Esophagus squamous epithelium (tissue), 5 donors: Measurements from ENCODE around the gene EGFL8. TPM values are rescaled to one million over a fixed set of nuclear protein-coding genes. Genes with fewer than 3 reads are reported as not detected.

Experiments
- DNase-seq: peaks from one replicate; lab custom pipeline; 2025; lab: John Stamatoyannopoulos, UW
- H3K27ac ChIP-seq, 4 donors: fragments of 200-600 bp; sonication (generic); one replicate each; pipeline ENCODE4 v1.5.1; 2016 to 2019; ENCODE audit warnings: mild to moderate bottlenecking in 1 of 4
- H3K27me3 ChIP-seq, 4 donors: fragments of 200-600 bp; sonication (generic); 1 replicate in 3 of 4; 2 replicates in 1 of 4; pipeline versions ENCODE4 v1.5.1 to v1.6.0; 2017 to 2021; ENCODE audit warnings: antibody characterized with exemption in 1 of 4
- H3K36me3 ChIP-seq, 3 donors: fragments of 200-600 bp; sonication (generic); one replicate each; pipeline ENCODE4 v1.5.1; 2016 to 2019
- H3K4me1 ChIP-seq, 3 donors: fragments of 200-600 bp; sonication (generic); one replicate each; pipeline ENCODE4 v1.5.1; 2017 to 2019
- H3K4me3 ChIP-seq, 4 donors: fragments of 200-600 bp; sonication (generic); 1 replicate in 3 of 4; 2 replicates in 1 of 4; pipeline ENCODE4 v1.5.1; 2016 to 2019; ENCODE audit warnings: mild to moderate bottlenecking in 2 of 4, moderate library complexity in 1 of 4
- H3K9me3 ChIP-seq, 3 donors: fragments of 200-600 bp; sonication (generic); one replicate each; pipeline ENCODE4 v1.5.1; 2016 to 2019
- CTCF ChIP-seq, 6 experiments: fragments of 450-650 bp in 4 of 6; fragments of 200-600 bp in 2 of 6; sonication (generic) in 2 of 6; IDR thresholded peaks; one replicate each; pipeline ENCODE4 v1.5.1; 2016 to 2019; ENCODE audit warnings: antibody characterized with exemption in 6 of 6, mild to moderate bottlenecking in 4 of 6, moderate library complexity in 4 of 6
- POLR2A ChIP-seq, 4 donors: fragments of 450-650 bp; IDR thresholded peaks; one replicate each; pipeline ENCODE4 v1.6.1; 2017; ENCODE audit warnings: antibody characterized with exemption in 4 of 4, mild to moderate bottlenecking in 4 of 4, moderate library complexity in 3 of 4
- WGBS, 2 donors: methylation state at CpG; one replicate each; pipeline ENCODE4 v1.1.5; 2018; 5-methylcytosine and 5-hydroxymethylcytosine counted together
- intact Hi-C: fragments of 100-400 bp; cut with DNase I; formaldehyde crosslinking; loops from one replicate; pipeline ENCODE4 v1.15.0; 2022
- total RNA-seq, 4 donors: library from RNA; depleted of rRNA; stranded (reverse); fragments of >200 nt; gene quantifications; one replicate each; pipeline ENCODE4 v1.1.0, GENCODE V29; 2016
- donor health status: DM: yes; HTN: yes; CAD: no.

Gene EGFL8
- total RNA-seq, 4 donors from 2014 or later = 4.8 to 15.1 (median 8.2) TPM

- H3K4me1 ChIP-seq = peaks cover 5 to 65% (median 31%) of the 10 kb centered on the region in 3 donors
- WGBS, 2 donors = 0% methylated on average over 4 to 7 of the region's 25 CpGs
- H3K27ac ChIP-seq = peak overlapping the region; percentile 98 to 100 (median 99)
- H3K4me3 ChIP-seq = peak overlapping the region; percentile 81 to 96 (median 82)
- peak; percentile 40 to 84 (median 73) for TF ChIP-seq CTCF (IDR thresholded peaks at IDR 0.05)
- no peak for TF ChIP-seq POLR2A (IDR thresholded peaks at IDR 0.05)
- H3K9me3 ChIP-seq = no peaks in the 10 kb centered on the region
- H3K36me3 ChIP-seq = no peaks in the 10 kb centered on the region
- intact Hi-C loops = no loop called here
- DNase-seq = peak; percentile 100
- no peaks in the 10 kb centered on the region for H3K27me3 ChIP-seq
These were observed 31.2 kb downstream of the EGFL8 start for GRCh38 chr6:32195652-32195901.

GRCh38 chr6:32195902-32196681 lies 31.7 kb downstream of the EGFL8 start:
- WGBS, 2 donors = 0% methylated on average over 6 to 15 of the region's 58 CpGs
- H3K4me1 ChIP-seq = peaks cover 5 to 60% (median 26%) of the 10 kb centered on the region in 3 donors
- intact Hi-C loops = no loop called here

GRCh38 chr6:32196682-32197616 lies 32.6 kb downstream of the EGFL8 start:
- Histone ChIP-seq H3K27me3 (peaks cover 0 to under 1% (median 0%) of the 10 kb centered on the region in 4 donors), H3K4me3 (peak overlapping the region; percentile 81 to 96 (median 82)), H3K4me1 (peaks cover 5 to 52% (median 24%) of the 10 kb centered on the region in 3 donors), H3K36me3 (no peaks in the 10 kb centered on the region), H3K9me3 (no peaks in the 10 kb centered on the region), H3K27ac (peak overlapping the region; percentile 98 to 100 (median 99))
- TF ChIP-seq POLR2A (IDR thresholded peaks at IDR 0.05) (no peak), CTCF (IDR thresholded peaks at IDR 0.05) (no peak)
- WGBS, 2 donors = 36 to 38% methylated on average over 15 to 19 of the region's 28 CpGs
- intact Hi-C loops = no loop called here
- DNase-seq = no peak

More at GRCh38 chr6:32195902-32196681, 31.7 kb downstream of the EGFL8 start:
- Histone ChIP-seq H3K36me3 (no peaks in the 10 kb centered on the region), H3K27ac (peak overlapping the region; percentile 98 to 100 (median 99)), H3K27me3 (no peaks in the 10 kb centered on the region), H3K4me3 (peak overlapping the region; percentile 81 to 96 (median 82)), H3K9me3 (no peaks in the 10 kb centered on the region)
- peak; percentile 45 for DNase-seq
- TF ChIP-seq POLR2A (IDR thresholded peaks at IDR 0.05) (peak in 3 of 4 donors; percentile 81 to 99 (median 98)), CTCF (IDR thresholded peaks at IDR 0.05) (peak in 2 of 6 experiments; percentile 3 to 27)

- TF ChIP-seq CTCF (IDR thresholded peaks at IDR 0.05) (no peak), POLR2A (IDR thresholded peaks at IDR 0.05) (no peak)
- Histone ChIP-seq H3K9me3 (no peaks in the 10 kb centered on the region), H3K4me1 (peaks cover 0 to 38% (median 16%) of the 10 kb centered on the region in 3 donors), H3K4me3 (no peak overlapping the region), H3K36me3 (no peaks in the 10 kb centered on the region), H3K27ac (no peak overlapping the region), H3K27me3 (peaks cover 0 to 4% (median 0%) of the 10 kb centered on the region in 4 donors)
- 63% methylated on average over 3 of the region's 3 CpGs; no CpG with 5 or more reads in 1 of the 2 donors for WGBS, 2 donors
- intact Hi-C loops = no loop called here
- no peak for DNase-seq
These were observed 33.9 kb downstream of the EGFL8 start for GRCh38 chr6:32198345-32198696.
